H1 (cell line): ENCODE results near the gene ARHGEF40. TPM values are rescaled to one million over a fixed set of nuclear protein-coding genes. Genes with fewer than 3 reads are reported as not detected.

ENCODE experiments used
- CTCF ChIA-PET: fragments of 300-600 bp; sonication (Branson Sonifier 250); formaldehyde crosslinking; loops from one replicate; lab custom pipeline; 2021; ENCODE audit not compliant: partially characterized antibody; lab: Charles Lee
- POLR2A ChIA-PET: fragments of 300-600 bp; sonication (Branson Sonifier 250); formaldehyde crosslinking; loops from one replicate; lab custom pipeline; 2021; ENCODE audit warnings: inconsistent platforms; ENCODE audit not compliant: partially characterized antibody; lab: Charles Lee
- DNase-seq, 2 experiments: peaks; one replicate each; pipeline versions ENCODE4 v3.0.0 to v3.0.0-alpha.2; 2010 to 2022; ENCODE audit warnings: low spot score in 2 of 2, low read depth in 1 of 2, mixed read lengths in 1 of 2
- FAIRE-seq: peaks from 2 replicates; lab custom pipeline; 2011; peaks lifted over from hg19 to GRCh38; lab: Jason Lieb, UNC
- H2AFZ ChIP-seq: 2 replicates; pipeline ENCODE4 v1.8.1; 2012; ENCODE audit warnings: low read length, inconsistent platforms
- H2AK5ac ChIP-seq: 2 replicates; pipeline ENCODE4 v1.6.1; 2013; ENCODE audit warnings: low read depth, low read length
- H2BK120ac ChIP-seq: replicated peaks from 2 replicates; pipeline ENCODE3; 2013; ENCODE audit warnings: low read depth, low read length, inconsistent platforms
- H2BK12ac ChIP-seq: 2 replicates; pipeline ENCODE4 v1.6.1; 2013; ENCODE audit warnings: low read depth, low read length
- H2BK15ac ChIP-seq: 2 replicates; pipeline ENCODE4 v1.6.1; 2013; ENCODE audit warnings: low read length
- H2BK20ac ChIP-seq: 2 replicates; pipeline ENCODE4 v1.6.1; 2013; ENCODE audit warnings: low read length
- H2BK5ac ChIP-seq: 2 replicates; pipeline ENCODE4 v1.6.1; 2013; ENCODE audit warnings: low read depth, low read length
- H3K14ac ChIP-seq: 2 replicates; pipeline ENCODE4 v1.6.1; 2013; ENCODE audit warnings: inconsistent platforms; ENCODE audit not compliant: insufficient read length
- H3K18ac ChIP-seq: 2 replicates; pipeline ENCODE4 v1.6.1; 2013; ENCODE audit warnings: low read length; ENCODE audit errors: extremely low read depth
- H3K23ac ChIP-seq: 2 replicates; pipeline ENCODE4 v1.6.1; 2013; ENCODE audit warnings: inconsistent platforms; ENCODE audit not compliant: insufficient read length
- H3K23me2 ChIP-seq: 2 replicates; pipeline ENCODE4 v1.6.1; 2013; ENCODE audit warnings: low read depth, low read length
- H3K27ac ChIP-seq: 2 replicates; pipeline ENCODE4 v1.6.1; 2011; ENCODE audit warnings: low read depth, low read length, inconsistent platforms
- H3K27me3 ChIP-seq, 4 experiments: replicated peaks in 1 of 4; 1 replicate in 1 of 4; 2 replicates in 3 of 4; pipeline versions ENCODE4 v1.6.1 to v1.8.1; 2011 to 2013; ENCODE audit warnings: low read length in 3 of 4, mild to moderate bottlenecking in 3 of 4, inconsistent platforms in 2 of 4, mixed read lengths in 2 of 4, moderate library complexity in 1 of 4; ENCODE audit not compliant: control insufficient read depth in 3 of 4, insufficient read depth in 3 of 4; ENCODE audit errors: extremely low read depth in 1 of 4
- H3K36me3 ChIP-seq, 4 experiments: 2 replicates each; pipeline versions ENCODE4 v1.6.1 to v1.8.1; 2011 to 2013; ENCODE audit warnings: mild to moderate bottlenecking in 4 of 4, low read length in 3 of 4, moderate library complexity in 2 of 4, control low read depth in 1 of 4, inconsistent platforms in 1 of 4; ENCODE audit not compliant: insufficient read depth in 4 of 4, control insufficient read depth in 2 of 4
- H3K4ac ChIP-seq: replicated peaks from 2 replicates; pipeline ENCODE3; 2013; ENCODE audit warnings: low read length, low read depth, mixed read lengths, inconsistent platforms; ENCODE audit not compliant: insufficient read length
- H3K4me1 ChIP-seq, 4 experiments: replicated peaks in 1 of 4; 1 replicate in 1 of 4; 2 replicates in 3 of 4; pipeline versions ENCODE4 v1.6.1 to v1.8.1; 2011 to 2013; ENCODE audit warnings: low read length in 3 of 4, inconsistent platforms in 2 of 4, mixed read lengths in 1 of 4; ENCODE audit not compliant: insufficient read depth in 4 of 4, control insufficient read depth in 3 of 4
- H3K4me2 ChIP-seq, 2 experiments: 2 replicates each; pipeline versions ENCODE4 v1.6.1 to v1.8.1; 2011 to 2013; ENCODE audit warnings: low read depth in 2 of 2, low read length in 2 of 2, control low read depth in 1 of 2, inconsistent platforms in 1 of 2, mild to moderate bottlenecking in 1 of 2; ENCODE audit not compliant: insufficient read depth in 1 of 2
- H3K4me3 ChIP-seq, 4 experiments: fragments of 200-600, 300-600 bp in 1 of 4; sonication (generic), shearing (Covaris generic), sonication (Bioruptor Twin) in 1 of 4; 2 replicates each; pipeline versions ENCODE4 v1.5.1 to v1.8.1; 2011 to 2016; ENCODE audit warnings: low read length in 4 of 4, low read depth in 3 of 4, control low read depth in 2 of 4, inconsistent platforms in 2 of 4, mild to moderate bottlenecking in 2 of 4, mixed read lengths in 1 of 4, moderate library complexity in 1 of 4; ENCODE audit not compliant: insufficient read depth in 2 of 4; ENCODE audit errors: extremely low read depth in 1 of 4
- H3K56ac ChIP-seq: replicated peaks from 2 replicates; pipeline ENCODE3; 2013; ENCODE audit warnings: low read depth, mild to moderate bottlenecking, mixed read lengths, low read length, inconsistent platforms; ENCODE audit not compliant: insufficient read length
- H3K79me1 ChIP-seq: 2 replicates; pipeline ENCODE4 v1.6.1; 2013; ENCODE audit warnings: low read depth, low read length, control low read depth
- H3K79me2 ChIP-seq, 2 experiments: 2 replicates each; pipeline versions ENCODE4 v1.6.1 to v1.8.1; 2012 to 2013; ENCODE audit warnings: low read length in 2 of 2, mild to moderate bottlenecking in 2 of 2, inconsistent platforms in 1 of 2; ENCODE audit not compliant: insufficient read depth in 2 of 2, control insufficient read depth in 1 of 2
- H3K9ac ChIP-seq, 4 experiments: replicated peaks in 1 of 4; 1 replicate in 1 of 4; 2 replicates in 3 of 4; pipeline versions ENCODE4 v1.6.1 to v1.8.1; 2011 to 2013; ENCODE audit warnings: low read depth in 3 of 4, low read length in 3 of 4, control low read depth in 2 of 4, mild to moderate bottlenecking in 2 of 4, moderate library complexity in 2 of 4, inconsistent platforms in 1 of 4; ENCODE audit errors: extremely low read depth in 1 of 4
- H3K9me3 ChIP-seq, 2 experiments: 2 replicates each; pipeline versions ENCODE4 v1.6.1 to v1.8.1; 2012 to 2013; ENCODE audit warnings: mild to moderate bottlenecking in 2 of 2, moderate library complexity in 2 of 2, control low read depth in 1 of 2, inconsistent platforms in 1 of 2, low read depth in 1 of 2, low read length in 1 of 2, mixed read lengths in 1 of 2; ENCODE audit not compliant: insufficient read depth in 2 of 2
- H4K20me1 ChIP-seq, 2 experiments: replicated peaks in 1 of 2; 2 replicates each; pipeline versions ENCODE3 to v1.8.1; 2011 to 2013; ENCODE audit warnings: inconsistent platforms in 2 of 2, low read length in 2 of 2, mild to moderate bottlenecking in 1 of 2; ENCODE audit not compliant: insufficient read depth in 2 of 2, control insufficient read depth in 1 of 2
- H4K5ac ChIP-seq: 2 replicates; pipeline ENCODE4 v1.6.1; 2013; ENCODE audit warnings: low read length, low read depth, mixed read lengths, inconsistent platforms; ENCODE audit not compliant: insufficient read length
- H4K8ac ChIP-seq: 2 replicates; pipeline ENCODE4 v1.8.0; 2013; ENCODE audit warnings: mild to moderate bottlenecking, moderate library complexity, low read length, inconsistent platforms; ENCODE audit not compliant: insufficient read depth; ENCODE audit errors: extremely low read depth
- H4K91ac ChIP-seq: replicated peaks from 2 replicates; pipeline ENCODE3; 2013; ENCODE audit warnings: low read length, mixed read lengths, inconsistent platforms; ENCODE audit not compliant: insufficient read length
- CHD1 ChIP-seq: IDR thresholded peaks from 2 replicates; pipeline ENCODE4 v1.6.1; 2012; ENCODE audit warnings: low read depth, low read length, improper control_type of control experiment
- NANOG ChIP-seq: IDR thresholded peaks from 2 replicates; pipeline ENCODE4 v1.6.1; 2011; ENCODE audit warnings: low read length, low read depth, mild to moderate bottlenecking, inconsistent platforms; ENCODE audit not compliant: insufficient read depth, poor library complexity, severe bottlenecking
- RBBP5 ChIP-seq: IDR thresholded peaks from 2 replicates; pipeline ENCODE4 v1.7.1; 2012; ENCODE audit warnings: low read depth, mild to moderate bottlenecking, inconsistent platforms, low read length, moderate library complexity, borderline replicate concordance
- RXRA ChIP-seq: IDR thresholded peaks from 2 replicates; pipeline ENCODE4 v1.6.1; 2011; ENCODE audit warnings: low read depth, mild to moderate bottlenecking, low read length, moderate library complexity; ENCODE audit not compliant: insufficient read depth
- SP2 ChIP-seq: IDR thresholded peaks from 2 replicates; pipeline ENCODE4 v1.6.1; 2012; ENCODE audit warnings: mild to moderate bottlenecking, low read length, inconsistent platforms
- SP4 ChIP-seq: IDR thresholded peaks from 2 replicates; pipeline ENCODE4 v1.6.1; 2012; ENCODE audit warnings: low read length, inconsistent platforms
- TAF7 ChIP-seq: optimal IDR thresholded peaks from 2 replicates; pipeline ENCODE3; 2011; ENCODE audit warnings: low read depth, mild to moderate bottlenecking, inconsistent platforms, low read length, moderate library complexity, borderline replicate concordance
- YY1 ChIP-seq: IDR thresholded peaks from 2 replicates; pipeline ENCODE4 v1.6.1; 2011; ENCODE audit warnings: low read depth, mild to moderate bottlenecking, low read length
- WGBS, 2 experiments: shearing (Covaris generic) in 1 of 2; methylation state at CpG; one replicate each; pipeline versions ENCODE4 v1.1.6 to v1.1.7; 2013 to 2015; ENCODE audit warnings: low lambda C conversion rate in 2 of 2, mixed read lengths in 2 of 2, inconsistent platforms in 1 of 2, low coverage in 1 of 2, missing lambda C conversion rate in 1 of 2; ENCODE audit not compliant: insufficient replicate concordance in 2 of 2, insufficient coverage in 1 of 2, insufficient read length in 1 of 2; ENCODE audit errors: extremely low coverage in 1 of 2, missing lambda C conversion rate in 1 of 2; 5-methylcytosine and 5-hydroxymethylcytosine counted together
- polyA plus RNA-seq, 7 experiments: library from polyadenylated mRNA; depleted of rRNA in 3 of 7; stranded (reverse) in 5 of 7; unstranded in 2 of 7; fragments of >200 nt in 5 of 7; fragments of 200-250 nt in 2 of 7; gene quantifications; 1 replicate in 5 of 7; 2 replicates in 1 of 7; 4 replicates in 1 of 7; pipeline versions ENCODE4 v1.2.1 to v1.2.3, GENCODE V29; 2011 to 2013; ENCODE audit warnings: missing spikeins in 2 of 7, mixed read lengths in 2 of 7
- total RNA-seq: library from RNA; stranded (reverse); fragmentation: NEBNext Ultra II Directional; extraction: Animal tissue kit (Norgen Biotek cat#: 25700); gene quantifications from 2 replicates; pipeline ENCODE4 v1.2.1, GENCODE V29; 2021

ARHGEF40 gene
- total and polyA plus RNA-seq, 2 of the 8 experiments (the other 6 are each of a cell fraction or from before 2014, with no cell fraction given), result 53.1 to 101 TPM

GRCh38 chr14:21026274-21026987, 43.7 kb upstream of the ARHGEF40 start:
- no peak for TF ChIP-seq TAF7
- no peak for TF ChIP-seq SP4
- TF ChIP-seq SP2, result no peak
- TF ChIP-seq YY1, result no peak
- no peak for TF ChIP-seq CHD1
- TF ChIP-seq RBBP5, result 0 out of 2 replicates have a peak, but pooled peaks have one; percentile 14
- no peak for TF ChIP-seq RXRA
- TF ChIP-seq NANOG, result no peak
- H3K14ac ChIP-seq, result no peak overlapping the region
- peak overlapping the region; percentile 93 to 94 for H3K4me2 ChIP-seq
- H3K9me3 ChIP-seq, result no peaks in the 10 kb centered on the region
- ChIA-PET POLR2A (interaction anchor here (1.0 to 2.3 kb wide), 16 partner anchors 8 to 74 kb away, joined by 3 to 10 read pairs (median 4); partner anchors contain the start of gene RNASE13), CTCF (interaction anchor here (0.7 to 2.6 kb wide), 14 partner anchors 9 to 1811 kb away, joined by 3 to 18 read pairs (median 4); partner anchors contain the start of genes ARHGEF40 and TMEM253)
- H3K23ac ChIP-seq, result no peak overlapping the region
- H2BK120ac ChIP-seq, result peak overlapping the region; percentile 1
- H3K4ac ChIP-seq, result no peak overlapping the region
- peak overlapping the region; percentile 26; the same call in 1 of the 2 replicates for H2BK15ac ChIP-seq
- no peaks in the 10 kb centered on the region for H3K79me2 ChIP-seq
- H3K23me2 ChIP-seq, result peaks cover 17% of the 10 kb centered on the region
- 59% methylated on average over 4 of the region's 7 CpGs; no CpG with 5 or more reads in 1 of the 2 experiments for WGBS, 2 experiments
- no peak for FAIRE-seq
- H3K79me1 ChIP-seq, result no peaks in the 10 kb centered on the region
- peak overlapping the region; percentile 98 for H2BK12ac ChIP-seq
- peaks cover 2 to 25% (median 22%) of the 10 kb centered on the region in 4 experiments; a peak in 6 of 7 replicates for H3K27me3 ChIP-seq
- peak overlapping the region; percentile 44 to 92 (median 56); a peak in 6 of 8 replicates for H3K4me3 ChIP-seq
- no peak overlapping the region for H4K5ac ChIP-seq
- peak overlapping the region; percentile 84; the same call in 1 of the 2 replicates for H2BK20ac ChIP-seq
- H3K9ac ChIP-seq, result 0 out of 7 replicates have a peak overlapping the region, but pooled peaks of 1 of the 4 experiments have one; percentile 50
- H3K56ac ChIP-seq, result no peak overlapping the region
- peak overlapping the region; percentile 93 for H2BK5ac ChIP-seq
- no peak for DNase-seq
- H2AK5ac ChIP-seq, result no peak overlapping the region; the same call in 1 of the 2 replicates
- H3K18ac ChIP-seq, result peak overlapping the region; percentile 93; the same call in 1 of the 2 replicates
- H3K27ac ChIP-seq, result no peak overlapping the region
- no peak overlapping the region for H2AFZ ChIP-seq
- 0 out of 8 replicates have a peak, but pooled peaks cover 0 to 1% (median 0%) of the 10 kb centered on the region in 4 experiments for H3K36me3 ChIP-seq
- no peak overlapping the region for H4K8ac ChIP-seq
- H3K4me1 ChIP-seq, result peaks cover 4 to 22% (median 14%) of the 10 kb centered on the region in 4 experiments; a peak in 6 of 7 replicates
- no peaks in the 10 kb centered on the region for H4K20me1 ChIP-seq
- H4K91ac ChIP-seq, result peak overlapping the region; percentile 56
